DOHH2 (cell line): Measurements from ENCODE around the gene HES6.

Experiments used
- EZH2phosphoT487 ChIP-seq: fragments of 200-600 bp; sonication (generic); IDR thresholded peaks from 2 replicates; pipeline ENCODE4 v1.6.1; 2017; ENCODE audit warnings: borderline replicate concordance, mild to moderate bottlenecking, antibody characterized with exemption, low read length, moderate library complexity, mixed read lengths
- TF ChIP-seq, protein P1 (sequence below): fragments of 200-600 bp; sonication (generic); IDR thresholded peaks from one replicate; pipeline ENCODE4 v1.5.1; 2014; ENCODE audit warnings: antibody characterized with exemption, mild to moderate bottlenecking, low read depth, low read length; ENCODE audit not compliant: poor library complexity, severe bottlenecking

DNA sequence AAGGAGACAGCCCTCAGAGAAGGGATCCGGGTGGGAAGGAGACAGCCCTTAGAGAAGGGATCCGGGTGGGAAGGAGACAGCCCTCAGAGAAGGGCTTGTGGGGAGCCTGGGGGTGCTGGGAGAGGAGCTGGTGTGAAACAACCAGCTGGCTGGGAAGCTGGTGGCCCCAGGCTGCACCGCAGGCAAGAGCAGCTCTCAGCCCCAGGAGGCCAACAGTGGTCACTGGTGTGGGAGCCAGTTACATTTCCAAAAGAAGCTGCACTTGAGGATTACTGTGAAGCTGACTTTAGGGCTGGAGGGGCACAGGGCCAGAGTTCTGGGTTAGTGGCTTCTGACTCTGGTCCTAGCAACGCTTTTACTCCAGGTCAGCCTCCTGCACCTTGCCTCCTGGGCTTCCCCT, 3.3 kb downstream of the HES6 start:
- TF ChIP-seq, protein P1, sequence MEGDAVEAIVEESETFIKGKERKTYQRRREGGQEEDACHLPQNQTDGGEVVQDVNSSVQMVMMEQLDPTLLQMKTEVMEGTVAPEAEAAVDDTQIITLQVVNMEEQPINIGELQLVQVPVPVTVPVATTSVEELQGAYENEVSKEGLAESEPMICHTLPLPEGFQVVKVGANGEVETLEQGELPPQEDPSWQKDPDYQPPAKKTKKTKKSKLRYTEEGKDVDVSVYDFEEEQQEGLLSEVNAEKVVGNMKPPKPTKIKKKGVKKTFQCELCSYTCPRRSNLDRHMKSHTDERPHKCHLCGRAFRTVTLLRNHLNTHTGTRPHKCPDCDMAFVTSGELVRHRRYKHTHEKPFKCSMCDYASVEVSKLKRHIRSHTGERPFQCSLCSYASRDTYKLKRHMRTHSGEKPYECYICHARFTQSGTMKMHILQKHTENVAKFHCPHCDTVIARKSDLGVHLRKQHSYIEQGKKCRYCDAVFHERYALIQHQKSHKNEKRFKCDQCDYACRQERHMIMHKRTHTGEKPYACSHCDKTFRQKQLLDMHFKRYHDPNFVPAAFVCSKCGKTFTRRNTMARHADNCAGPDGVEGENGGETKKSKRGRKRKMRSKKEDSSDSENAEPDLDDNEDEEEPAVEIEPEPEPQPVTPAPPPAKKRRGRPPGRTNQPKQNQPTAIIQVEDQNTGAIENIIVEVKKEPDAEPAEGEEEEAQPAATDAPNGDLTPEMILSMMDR: no peak
- no peak for TF ChIP-seq EZH2phosphoT487
